Measurements from ENCODE around the gene MPHOSPH6.

DNA sequence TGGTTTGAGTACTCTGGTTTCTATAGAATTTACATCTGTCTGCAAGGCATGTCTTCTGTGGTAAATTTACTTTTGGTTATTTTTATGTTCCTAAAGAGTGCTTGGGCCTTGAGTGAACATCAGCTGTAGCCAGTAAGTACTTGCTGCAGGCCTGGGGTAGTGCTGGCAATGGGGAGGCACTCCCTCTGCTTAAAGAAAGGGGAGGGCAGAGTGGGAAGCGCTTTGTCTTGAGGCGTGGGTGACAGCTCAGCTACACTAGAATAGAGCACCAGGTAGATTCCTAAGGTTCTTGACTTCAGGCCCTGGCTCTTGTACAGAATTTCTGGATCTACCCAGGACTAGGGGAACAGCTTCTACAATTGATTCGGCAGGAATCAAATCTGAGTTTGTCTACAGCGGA is 50.6 kb downstream of the MPHOSPH6 start:
- TF ChIP-seq, protein P1, sequence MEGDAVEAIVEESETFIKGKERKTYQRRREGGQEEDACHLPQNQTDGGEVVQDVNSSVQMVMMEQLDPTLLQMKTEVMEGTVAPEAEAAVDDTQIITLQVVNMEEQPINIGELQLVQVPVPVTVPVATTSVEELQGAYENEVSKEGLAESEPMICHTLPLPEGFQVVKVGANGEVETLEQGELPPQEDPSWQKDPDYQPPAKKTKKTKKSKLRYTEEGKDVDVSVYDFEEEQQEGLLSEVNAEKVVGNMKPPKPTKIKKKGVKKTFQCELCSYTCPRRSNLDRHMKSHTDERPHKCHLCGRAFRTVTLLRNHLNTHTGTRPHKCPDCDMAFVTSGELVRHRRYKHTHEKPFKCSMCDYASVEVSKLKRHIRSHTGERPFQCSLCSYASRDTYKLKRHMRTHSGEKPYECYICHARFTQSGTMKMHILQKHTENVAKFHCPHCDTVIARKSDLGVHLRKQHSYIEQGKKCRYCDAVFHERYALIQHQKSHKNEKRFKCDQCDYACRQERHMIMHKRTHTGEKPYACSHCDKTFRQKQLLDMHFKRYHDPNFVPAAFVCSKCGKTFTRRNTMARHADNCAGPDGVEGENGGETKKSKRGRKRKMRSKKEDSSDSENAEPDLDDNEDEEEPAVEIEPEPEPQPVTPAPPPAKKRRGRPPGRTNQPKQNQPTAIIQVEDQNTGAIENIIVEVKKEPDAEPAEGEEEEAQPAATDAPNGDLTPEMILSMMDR (IDR thresholded peaks at IDR 0.05; ENCODE audit: low read depth, low read length, poor library complexity, severe bottlenecking) = no peak
- TF ChIP-seq EZH2phosphoT487 (IDR thresholded peaks at IDR 0.05; ENCODE audit: borderline replicate concordance, low read length) = no peak
